NB4 (cell line): Measurements from ENCODE around the gene FA2H.

Experiments
- CTCF ChIP-seq: IDR thresholded peaks from one replicate; pipeline ENCODE4 v1.5.1; 2012; ENCODE audit warnings: low read depth, low read length
- MAX ChIP-seq: IDR thresholded peaks from 2 replicates; pipeline ENCODE4 v1.6.1; 2011; ENCODE audit warnings: low read depth, low read length
- MYC ChIP-seq: IDR thresholded peaks from 2 replicates; pipeline ENCODE4 v1.6.1; 2011; ENCODE audit warnings: low read depth, low read length
- POLR2A ChIP-seq: IDR thresholded peaks from 2 replicates; pipeline ENCODE4 v1.6.1; 2011; ENCODE audit warnings: mild to moderate bottlenecking; ENCODE audit not compliant: insufficient read length; ENCODE audit errors: extremely low read depth

GRCh38 chr16:74673876-74674275 lies 100.7 kb downstream of the FA2H start:
- TF ChIP-seq POLR2A (no peak), CTCF (no peak), MAX (no peak), MYC (no peak)
